H9 (cell line): Measurements from ENCODE around the gene SOD3. TPM values are rescaled to one million over a fixed set of nuclear protein-coding genes. Genes with fewer than 3 reads are reported as not detected.

Source experiments
- DNase-seq: peaks from one replicate; pipeline ENCODE4 v3.0.0-alpha.2; 2017
- H2AFZ ChIP-seq: one replicate; pipeline ENCODE4 v1.6.1; 2013; ENCODE audit warnings: mild to moderate bottlenecking, low read length, control low read depth, moderate library complexity
- H2AK5ac ChIP-seq: 2 replicates; pipeline ENCODE4 v1.6.1; 2013; ENCODE audit warnings: low read length, control low read depth, mixed read lengths; ENCODE audit not compliant: insufficient read length
- H2BK120ac ChIP-seq: one replicate; pipeline ENCODE4 v1.6.1; 2013; ENCODE audit warnings: low read depth, mild to moderate bottlenecking, low read length, control low read depth, inconsistent platforms; ENCODE audit not compliant: poor library complexity, severe bottlenecking
- H2BK12ac ChIP-seq: 2 replicates; pipeline ENCODE4 v1.6.1; 2013; ENCODE audit warnings: low read length, control low read depth, mixed read lengths, low read depth; ENCODE audit not compliant: insufficient read length
- H2BK15ac ChIP-seq: 2 replicates; pipeline ENCODE4 v1.6.1; 2013; ENCODE audit warnings: low read depth, low read length, control low read depth
- H2BK20ac ChIP-seq: one replicate; pipeline ENCODE4 v1.6.1; 2013; ENCODE audit warnings: low read depth, mild to moderate bottlenecking, low read length, control low read depth, inconsistent platforms; ENCODE audit not compliant: poor library complexity, severe bottlenecking
- H2BK5ac ChIP-seq: 2 replicates; pipeline ENCODE4 v1.6.1; 2013; ENCODE audit warnings: low read length, control low read depth, mixed read lengths; ENCODE audit not compliant: insufficient read length
- H3K14ac ChIP-seq: 2 replicates; pipeline ENCODE4 v1.6.1; 2013; ENCODE audit warnings: low read length, control low read depth; ENCODE audit not compliant: insufficient read depth
- H3K18ac ChIP-seq: 2 replicates; pipeline ENCODE4 v1.6.1; 2013; ENCODE audit warnings: low read depth, mild to moderate bottlenecking, mixed read lengths, low read length, control low read depth; ENCODE audit not compliant: insufficient read length
- H3K23ac ChIP-seq: 2 replicates; pipeline ENCODE4 v1.6.1; 2013; ENCODE audit warnings: low read length, control low read depth, mixed read lengths, low read depth; ENCODE audit not compliant: insufficient read length
- H3K23me2 ChIP-seq: 2 replicates; pipeline ENCODE4 v1.6.1; 2013; ENCODE audit warnings: low read depth, mild to moderate bottlenecking, mixed read lengths, low read length, control low read depth; ENCODE audit not compliant: insufficient read length, poor library complexity, severe bottlenecking
- H3K27ac ChIP-seq: 2 replicates; pipeline ENCODE4 v1.5.1; 2013; ENCODE audit warnings: low read length, control low read depth, mixed read lengths, low read depth; ENCODE audit not compliant: insufficient read length
- H3K27me3 ChIP-seq: 2 replicates; pipeline ENCODE4 v1.6.1; 2013; ENCODE audit warnings: low read length, control low read depth, inconsistent platforms; ENCODE audit not compliant: insufficient read depth
- H3K4ac ChIP-seq: 2 replicates; pipeline ENCODE4 v1.6.1; 2013; ENCODE audit warnings: low read depth, mild to moderate bottlenecking, control low read depth, inconsistent platforms, low read length, moderate library complexity
- H3K4me1 ChIP-seq: 2 replicates; pipeline ENCODE4 v1.6.1; 2013; ENCODE audit warnings: low read length, control low read depth, inconsistent platforms; ENCODE audit not compliant: insufficient read depth
- H3K4me2 ChIP-seq: 2 replicates; pipeline ENCODE4 v1.6.1; 2013; ENCODE audit warnings: low read length, control low read depth, mixed read lengths; ENCODE audit not compliant: insufficient read length, insufficient read depth
- H3K56ac ChIP-seq: 2 replicates; pipeline ENCODE4 v1.6.1; 2013; ENCODE audit warnings: low read depth, mild to moderate bottlenecking, mixed read lengths, low read length, control low read depth; ENCODE audit not compliant: insufficient read length
- H3K79me1 ChIP-seq: 2 replicates; pipeline ENCODE4 v1.6.1; 2013; ENCODE audit warnings: low read depth, mild to moderate bottlenecking, moderate library complexity, low read length, control low read depth, inconsistent platforms; ENCODE audit not compliant: insufficient read depth, poor library complexity, severe bottlenecking
- H3K79me2 ChIP-seq: 2 replicates; pipeline ENCODE4 v1.6.1; 2013; ENCODE audit warnings: low read length, control low read depth, inconsistent platforms; ENCODE audit not compliant: insufficient read depth
- H3K9ac ChIP-seq: 2 replicates; pipeline ENCODE4 v1.6.1; 2013; ENCODE audit warnings: low read length, control low read depth, mixed read lengths; ENCODE audit not compliant: insufficient read length; ENCODE audit errors: extremely low read depth
- H3K9me3 ChIP-seq: one replicate; pipeline ENCODE4 v1.6.1; 2013; ENCODE audit warnings: low read depth, low read length, inconsistent platforms; ENCODE audit not compliant: control insufficient read depth
- H3T11ph ChIP-seq: one replicate; pipeline ENCODE4 v1.6.1; 2013; ENCODE audit warnings: mild to moderate bottlenecking, low read length, control low read depth, inconsistent platforms
- H4K20me1 ChIP-seq: one replicate; pipeline ENCODE4 v1.6.1; 2013; ENCODE audit not compliant: control insufficient read depth, insufficient read length, insufficient read depth
- H4K5ac ChIP-seq: 2 replicates; pipeline ENCODE4 v1.6.1; 2013; ENCODE audit warnings: low read depth, mild to moderate bottlenecking, mixed read lengths, low read length, control low read depth; ENCODE audit not compliant: insufficient read length
- H4K8ac ChIP-seq: replicated peaks from 2 replicates; pipeline ENCODE4 v1.6.1; 2013; ENCODE audit warnings: low read length, control low read depth, mixed read lengths, low read depth; ENCODE audit not compliant: insufficient read length
- H4K91ac ChIP-seq: 2 replicates; pipeline ENCODE4 v1.6.1; 2013; ENCODE audit warnings: low read depth, mild to moderate bottlenecking, moderate library complexity, mixed read lengths, low read length, control low read depth; ENCODE audit not compliant: insufficient read length
- H3K27ac Mint-ChIP-seq, 3 experiments: 2 replicates in 2 of 3; 3 replicates in 1 of 3; pipeline ENCODE4 v1.8.0; 2020 to 2021; ENCODE audit warnings: mixed read lengths in 3 of 3, mild to moderate bottlenecking in 1 of 3, moderate library complexity in 1 of 3
- H3K27me3 Mint-ChIP-seq: 2 replicates; pipeline ENCODE4 v1.8.0; 2021; ENCODE audit warnings: low read depth, mild to moderate bottlenecking, moderate library complexity, mixed read lengths
- H3K36me3 Mint-ChIP-seq, 3 experiments: 2 replicates in 2 of 3; 3 replicates in 1 of 3; pipeline ENCODE4 v1.8.0; 2020 to 2021; ENCODE audit warnings: low read depth in 3 of 3, mixed read lengths in 3 of 3; ENCODE audit not compliant: insufficient read depth in 1 of 3
- H3K4me1 Mint-ChIP-seq, 2 experiments: 2 replicates each; pipeline ENCODE4 v1.8.0; 2020; ENCODE audit warnings: mixed read lengths in 2 of 2
- H3K4me3 Mint-ChIP-seq, 2 experiments: 2 replicates in 1 of 2; 3 replicates in 1 of 2; pipeline ENCODE4 v1.8.0; 2020 to 2021; ENCODE audit warnings: mild to moderate bottlenecking in 2 of 2, mixed read lengths in 2 of 2, moderate library complexity in 1 of 2
- H3K9me3 Mint-ChIP-seq, 2 experiments: 2 replicates in 1 of 2; 3 replicates in 1 of 2; pipeline ENCODE4 v1.8.0; 2020; ENCODE audit warnings: mild to moderate bottlenecking in 2 of 2, mixed read lengths in 2 of 2, moderate library complexity in 1 of 2
- CTCF ChIP-seq: fragments of 200-600 bp; sonication (generic); conservative IDR thresholded peaks from 3 replicates; pipeline ENCODE4 v1.8.0; 2021; ENCODE audit warnings: antibody characterized with exemption, mild to moderate bottlenecking
- WGBS: extraction: QIAGEN DNeasy Blood & Tissue Kit; methylation state at CpG from one replicate; pipeline ENCODE4 v1.1.7; 2013; ENCODE audit warnings: missing lambda C conversion rate, low lambda C conversion rate, mixed read lengths; ENCODE audit not compliant: insufficient read length; ENCODE audit errors: extremely low coverage; 5-methylcytosine and 5-hydroxymethylcytosine counted together
- total RNA-seq: library from RNA; stranded (reverse); gene quantifications from 2 replicates; pipeline ENCODE4 v1.2.1, GENCODE V29; 2021

The SOD3 gene
- total RNA-seq, 1 experiment from 2014 or later = 3.3 TPM

DNA sequence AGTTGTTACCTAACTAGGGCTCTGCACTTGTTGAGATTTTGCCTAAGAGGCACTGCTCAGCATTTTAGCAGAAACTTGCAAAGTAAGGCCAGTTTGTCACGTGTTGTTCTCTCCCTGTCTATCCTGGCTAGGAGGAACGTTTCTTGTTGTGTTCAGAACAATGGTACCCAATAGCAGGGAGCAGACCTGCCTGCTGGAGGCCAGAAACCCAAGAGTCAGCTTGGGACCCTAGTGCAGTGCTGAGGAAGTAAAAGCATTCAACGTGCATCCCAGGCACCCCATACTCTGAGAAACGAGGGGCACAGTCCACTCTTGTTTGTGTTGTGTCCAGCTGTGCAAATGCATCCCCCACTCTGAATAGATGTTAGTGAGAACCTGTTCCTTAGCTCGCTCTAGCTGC is 42.4 kb downstream of the SOD3 start:
- H3T11ph ChIP-seq = no peak overlapping the region
- no peaks in the 10 kb centered on the region for H3K23me2 ChIP-seq
- no peak overlapping the region for H3K9ac ChIP-seq
- WGBS = no CpG with 5 or more reads among the region's 5 CpGs
- H3K36me3 Mint-ChIP-seq = no peaks in the 10 kb centered on the region
- no peaks in the 10 kb centered on the region for H3K4me1 Mint-ChIP-seq
- no peaks in the 10 kb centered on the region for H3K9me3 ChIP-seq
- H3K27me3 ChIP-seq = no peaks in the 10 kb centered on the region
- H2BK120ac ChIP-seq = no peak overlapping the region
- H3K23ac ChIP-seq = no peak overlapping the region
- H4K5ac ChIP-seq = no peak overlapping the region
- H3K4ac ChIP-seq = no peak overlapping the region
- no peak overlapping the region for H3K4me2 ChIP-seq
- H2BK12ac ChIP-seq = no peak overlapping the region
- no peaks in the 10 kb centered on the region for H3K79me2 ChIP-seq
- no peak overlapping the region for H2AFZ ChIP-seq
- H3K18ac ChIP-seq = no peak overlapping the region
- no peaks in the 10 kb centered on the region for H3K27me3 Mint-ChIP-seq
- no peak overlapping the region for H2AK5ac ChIP-seq
- H3K4me3 Mint-ChIP-seq = no peak overlapping the region
- H3K4me1 ChIP-seq = no peaks in the 10 kb centered on the region
- no peaks in the 10 kb centered on the region for H3K9me3 Mint-ChIP-seq
- H2BK20ac ChIP-seq = no peak overlapping the region
- no peak overlapping the region for H3K14ac ChIP-seq
- H3K27ac Mint-ChIP-seq = no peak overlapping the region
- no peak overlapping the region for H2BK15ac ChIP-seq
- H3K79me1 ChIP-seq = no peaks in the 10 kb centered on the region
- no peak overlapping the region for H2BK5ac ChIP-seq
- H3K27ac ChIP-seq = no peak overlapping the region
- no peak overlapping the region for H3K56ac ChIP-seq
- TF ChIP-seq CTCF = no peak
- no peak overlapping the region for H4K8ac ChIP-seq
- H4K91ac ChIP-seq = no peak overlapping the region
- no peaks in the 10 kb centered on the region for H4K20me1 ChIP-seq
- no peak for DNase-seq
